ENCODE data around the gene TTF2. TPM values are rescaled to one million over a fixed set of nuclear protein-coding genes. Genes with fewer than 3 reads are reported as not detected.

TTF2 gene
- total and polyA plus RNA-seq, 2 experiments from 2014 or later, result 84.7 to 85.4 TPM

DNA sequence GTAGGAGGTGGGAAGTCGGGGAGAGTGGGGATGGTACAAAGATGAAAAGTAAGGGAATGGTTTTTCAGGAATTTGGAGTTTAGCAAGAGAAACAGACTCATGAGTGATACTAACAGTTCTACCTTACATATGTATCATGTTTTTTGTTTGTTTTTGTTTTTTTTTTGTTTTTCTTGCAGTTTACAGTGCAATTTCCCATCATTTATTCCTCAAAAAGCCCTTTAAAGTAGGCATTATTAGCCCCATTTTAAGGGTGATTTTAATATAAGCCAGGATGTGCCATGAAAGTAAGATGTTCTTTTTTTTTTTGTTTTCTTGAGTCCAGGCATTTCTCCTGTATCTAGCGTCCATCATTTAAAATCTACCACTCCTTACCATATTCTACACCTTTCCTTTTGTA is 75.2 kb downstream of the TTF2 start:
- DNase-seq (ENCODE audit: low spot score) (no peak), ATAC-seq (peak; percentile 59; the same call in 2 of the 3 replicates)
- Histone ChIP-seq H3K36me3 (ENCODE audit: insufficient read depth) (no peaks in the 10 kb centered on the region), H3F3A (replicated peaks; ENCODE audit: low read depth) (no peaks in the 10 kb centered on the region), H3K9me2 (ENCODE audit: insufficient read depth) (peaks cover 6% of the 10 kb centered on the region; the same call in 1 of the 2 replicates), H4K20me1 (replicated peaks; ENCODE audit: insufficient read depth) (no peaks in the 10 kb centered on the region), H3K4me3 (no peak overlapping the region), H2AFZ (no peak overlapping the region), H3K27ac (ENCODE audit: low read depth) (no peak overlapping the region), H3K27me3 (ENCODE audit: insufficient read depth) (no peaks in the 10 kb centered on the region), H3K4me2 (peak overlapping the region; percentile 4; the same call in 1 of the 2 replicates), H3K79me2 (replicated peaks; ENCODE audit: insufficient read depth) (no peaks in the 10 kb centered on the region), H3K4me1 (ENCODE audit: insufficient read depth) (peaks cover 31% of the 10 kb centered on the region)
- Mint-ChIP-seq H3K4me1 (peaks cover 33% of the 10 kb centered on the region), H3K36me3 (ENCODE audit: low read depth) (no peaks in the 10 kb centered on the region), H3K27me3 (ENCODE audit: insufficient read depth, low read depth, poor library complexity) (peaks cover 5% of the 10 kb centered on the region), H3K9me3 (no peaks in the 10 kb centered on the region), H3K4me3 (peak overlapping the region; percentile 28; the same call in 1 of the 3 replicates), H3K27ac (peak overlapping the region; percentile 76; the same call in 1 of the 2 replicates)
- TF ChIP-seq POLR2AphosphoS5 (IDR thresholded peaks at IDR 0.05; ENCODE audit: low read depth) (no peak), EZH2phosphoT487 (IDR thresholded peaks at IDR 0.05; ENCODE audit: unreplicated experiment) (no peak), ZNF462 (CRISPR knock-in tag; IDR thresholded peaks at IDR 0.05) (no peak), NANOG (IDR thresholded peaks at IDR 0.05; ENCODE audit: borderline replicate concordance) (no peak), EZH2 (IDR thresholded peaks at IDR 0.05; ENCODE audit: low read depth, unreplicated experiment) (no peak), REST (IDR thresholded peaks at IDR 0.05; ENCODE audit: unreplicated experiment) (no peak), STAT1 (IDR thresholded peaks at IDR 0.05; ENCODE audit: unreplicated experiment) (no peak), ZNF114 (CRISPR knock-in tag; IDR thresholded peaks at IDR 0.05) (no peak), JUNB (IDR thresholded peaks at IDR 0.05; ENCODE audit: unreplicated experiment) (no peak), CREB1 (CRISPR knock-in tag; IDR thresholded peaks at IDR 0.05; ENCODE audit: low read depth) (no peak)
- TF ChIP-seq, protein P1, sequence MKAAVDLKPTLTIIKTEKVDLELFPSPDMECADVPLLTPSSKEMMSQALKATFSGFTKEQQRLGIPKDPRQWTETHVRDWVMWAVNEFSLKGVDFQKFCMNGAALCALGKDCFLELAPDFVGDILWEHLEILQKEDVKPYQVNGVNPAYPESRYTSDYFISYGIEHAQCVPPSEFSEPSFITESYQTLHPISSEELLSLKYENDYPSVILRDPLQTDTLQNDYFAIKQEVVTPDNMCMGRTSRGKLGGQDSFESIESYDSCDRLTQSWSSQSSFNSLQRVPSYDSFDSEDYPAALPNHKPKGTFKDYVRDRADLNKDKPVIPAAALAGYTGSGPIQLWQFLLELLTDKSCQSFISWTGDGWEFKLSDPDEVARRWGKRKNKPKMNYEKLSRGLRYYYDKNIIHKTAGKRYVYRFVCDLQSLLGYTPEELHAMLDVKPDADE (IDR thresholded peaks at IDR 0.05), result no peak
